Measurements from ENCODE around the gene ALX4.

DNA sequence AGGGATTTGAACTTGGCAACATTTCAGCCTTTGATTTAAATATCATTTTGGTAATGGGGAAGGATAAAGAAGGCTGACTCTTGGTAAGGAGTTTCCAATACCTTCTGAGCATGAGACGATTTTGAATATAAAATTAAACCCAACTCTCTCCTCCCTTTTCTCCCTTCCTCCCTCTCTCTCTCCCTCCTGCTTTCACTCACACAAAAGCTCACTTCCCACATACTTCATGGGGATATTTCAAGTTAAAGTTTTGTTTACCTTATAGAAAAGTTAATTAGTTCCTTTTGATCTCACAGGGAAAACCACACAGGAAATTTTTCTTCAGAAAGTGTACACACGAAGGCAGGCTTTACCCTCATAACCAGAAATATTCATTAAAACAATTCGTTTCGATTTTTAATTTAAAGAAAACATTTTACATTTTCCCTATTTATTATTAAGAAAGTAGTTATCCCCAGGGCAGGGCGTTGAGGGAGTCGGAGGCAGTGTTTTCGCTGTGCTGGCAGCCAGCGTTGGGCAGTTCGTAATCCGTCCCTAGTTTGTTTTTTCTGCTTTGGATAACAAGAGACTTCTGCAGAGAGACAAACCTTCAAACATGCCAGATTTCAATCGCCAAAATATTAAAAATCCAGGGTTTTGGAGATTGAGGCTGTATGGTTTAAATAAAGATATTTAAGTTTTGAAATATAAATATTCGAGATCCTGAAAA is 25.3 kb upstream of the ALX4 start:
- TF ChIP-seq, protein P1, sequence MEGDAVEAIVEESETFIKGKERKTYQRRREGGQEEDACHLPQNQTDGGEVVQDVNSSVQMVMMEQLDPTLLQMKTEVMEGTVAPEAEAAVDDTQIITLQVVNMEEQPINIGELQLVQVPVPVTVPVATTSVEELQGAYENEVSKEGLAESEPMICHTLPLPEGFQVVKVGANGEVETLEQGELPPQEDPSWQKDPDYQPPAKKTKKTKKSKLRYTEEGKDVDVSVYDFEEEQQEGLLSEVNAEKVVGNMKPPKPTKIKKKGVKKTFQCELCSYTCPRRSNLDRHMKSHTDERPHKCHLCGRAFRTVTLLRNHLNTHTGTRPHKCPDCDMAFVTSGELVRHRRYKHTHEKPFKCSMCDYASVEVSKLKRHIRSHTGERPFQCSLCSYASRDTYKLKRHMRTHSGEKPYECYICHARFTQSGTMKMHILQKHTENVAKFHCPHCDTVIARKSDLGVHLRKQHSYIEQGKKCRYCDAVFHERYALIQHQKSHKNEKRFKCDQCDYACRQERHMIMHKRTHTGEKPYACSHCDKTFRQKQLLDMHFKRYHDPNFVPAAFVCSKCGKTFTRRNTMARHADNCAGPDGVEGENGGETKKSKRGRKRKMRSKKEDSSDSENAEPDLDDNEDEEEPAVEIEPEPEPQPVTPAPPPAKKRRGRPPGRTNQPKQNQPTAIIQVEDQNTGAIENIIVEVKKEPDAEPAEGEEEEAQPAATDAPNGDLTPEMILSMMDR (conservative IDR thresholded peaks at IDR 0.05; ENCODE audit: low read length), result no peak
- no peak for TF ChIP-seq EZH2phosphoT487 (IDR thresholded peaks at IDR 0.05; ENCODE audit: borderline replicate concordance)

Data from Loucy (cell line).